ENCODE results near the gene CREBBP. TPM values are rescaled to one million over a fixed set of nuclear protein-coding genes. Genes with fewer than 3 reads are reported as not detected.

Gene CREBBP
- polyA plus RNA-seq, 4 donors: 70.0 to 94.1 (median 84.9) TPM

- no peak for DNase-seq (ENCODE audit: low read depth in 4 of 4, low spot score in 3 of 4)
These were observed 79.8 kb downstream of the CREBBP start for GRCh38 chr16:3800477-3801270.

GRCh38 chr16:3800019-3800418 is 80.5 kb downstream of the CREBBP start:
- no peak for DNase-seq (ENCODE audit: low read depth in 4 of 4, low spot score in 3 of 4)

GRCh38 chr16:3799354-3799753 is 81.2 kb downstream of the CREBBP start:
- DNase-seq (ENCODE audit: low read depth in 4 of 4, low spot score in 3 of 4): no peak

GRCh38 chr16:3798838-3799237 is 81.7 kb downstream of the CREBBP start:
- DNase-seq (ENCODE audit: low read depth in 4 of 4, low spot score in 3 of 4): no peak

- DNase-seq (ENCODE audit: low read depth in 4 of 4, low spot score in 3 of 4): no peak
These were observed 82.4 kb downstream of the CREBBP start for GRCh38 chr16:3797904-3798811.

- no peak for DNase-seq (ENCODE audit: low read depth in 4 of 4, low spot score in 3 of 4)
These were observed 83.0 kb downstream of the CREBBP start for GRCh38 chr16:3797473-3797872.

GRCh38 chr16:3793161-3793576 is 87.3 kb downstream of the CREBBP start:
- no peak for DNase-seq (ENCODE audit: low read depth in 4 of 4, low spot score in 3 of 4)

- no peak for DNase-seq (ENCODE audit: low read depth in 4 of 4, low spot score in 3 of 4)
These were observed 88.0 kb downstream of the CREBBP start for GRCh38 chr16:3792472-3793012.

GRCh38 chr16:3791701-3792100 is 88.8 kb downstream of the CREBBP start:
- no peak for DNase-seq (ENCODE audit: low read depth in 4 of 4, low spot score in 3 of 4)

GRCh38 chr16:3789375-3790099 is 91.0 kb downstream of the CREBBP start:
- DNase-seq (ENCODE audit: low read depth in 4 of 4, low spot score in 3 of 4): no peak

- no peak for DNase-seq (ENCODE audit: low read depth in 4 of 4, low spot score in 3 of 4)
These were observed 91.7 kb downstream of the CREBBP start for GRCh38 chr16:3788711-3789374.

GRCh38 chr16:3787924-3788661 is 92.4 kb downstream of the CREBBP start:
- no peak for DNase-seq (ENCODE audit: low read depth in 4 of 4, low spot score in 3 of 4)

- DNase-seq (ENCODE audit: low read depth in 4 of 4, low spot score in 3 of 4): no peak
These were observed 95.1 kb downstream of the CREBBP start for GRCh38 chr16:3785413-3785812.

GRCh38 chr16:3783516-3783915 is 97.0 kb downstream of the CREBBP start:
- DNase-seq (ENCODE audit: low read depth in 4 of 4, low spot score in 3 of 4): no peak

GRCh38 chr16:3782566-3782965 is 97.9 kb downstream of the CREBBP start:
- DNase-seq (ENCODE audit: low read depth in 4 of 4, low spot score in 3 of 4): no peak

GRCh38 chr16:3781421-3781820 is 99.1 kb downstream of the CREBBP start:
- DNase-seq (ENCODE audit: low read depth in 4 of 4, low spot score in 3 of 4): no peak

GRCh38 chr16:3780570-3780969 is 99.9 kb downstream of the CREBBP start:
- DNase-seq (ENCODE audit: low read depth in 4 of 4, low spot score in 3 of 4): no peak

- DNase-seq (ENCODE audit: low read depth in 4 of 4, low spot score in 3 of 4): no peak
These were observed 104.2 kb downstream of the CREBBP start for GRCh38 chr16:3776316-3776715.

GRCh38 chr16:3774819-3775218 is 105.7 kb downstream of the CREBBP start:
- DNase-seq (ENCODE audit: low read depth in 4 of 4, low spot score in 3 of 4): no peak
